SK-N-MC (cell line): ENCODE measurements around the gene GID8.

ENCODE experiments used
- EZH2 ChIP-seq: fragments of 200-600 bp; sonication (generic); IDR thresholded peaks from one replicate; pipeline ENCODE4 v1.6.1; 2017; ENCODE audit warnings: antibody characterized with exemption
- POLR2AphosphoS5 ChIP-seq: IDR thresholded peaks from 2 replicates; pipeline ENCODE4 v1.6.1; 2012; ENCODE audit warnings: mild to moderate bottlenecking, low read depth, low read length, borderline replicate concordance

GRCh38 chr20:62968378-62969178 lies 30.6 kb downstream of the GID8 start:
- no peak for TF ChIP-seq POLR2AphosphoS5
- TF ChIP-seq EZH2, result no peak
